Dermis microvascular lymphatic vessel endothelial cell (primary cell): ENCODE measurements around the gene MGA. TPM values are rescaled to one million over a fixed set of nuclear protein-coding genes. Genes with fewer than 3 reads are reported as not detected.
A peak's percentile ranks its signal among the peaks of the same experiment; 100 is the strongest.

ENCODE experiments used
- DNase-seq, 2 donors: peaks; one replicate each; pipeline versions ENCODE4 v3.0.0 to v3.0.0-alpha.2; 2010; ENCODE audit warnings: low read depth in 2 of 2
- total RNA-seq: library from RNA; depleted of rRNA; stranded (reverse); fragments of >200 nt; gene quantifications from 2 replicates; pipeline ENCODE4 v1.2.1, GENCODE V29; 2014

Gene MGA
- total RNA-seq, 1 donor from 2014 or later, result 18.7 TPM

GRCh38 chr15:41782371-41783282, 122.4 kb downstream of the MGA start:
- no peak for DNase-seq

GRCh38 chr15:41783296-41783695, 123.1 kb downstream of the MGA start:
- no peak for DNase-seq

GRCh38 chr15:41788262-41788661, 128.1 kb downstream of the MGA start:
- no peak for DNase-seq

- DNase-seq, result no peak
Measured at GRCh38 chr15:41789236-41789635, 129.0 kb downstream of the MGA start.

- no peak for DNase-seq
Measured at GRCh38 chr15:41789662-41790061, 129.5 kb downstream of the MGA start.

- DNase-seq, result no peak
Measured at GRCh38 chr15:41790169-41790568, 130.0 kb downstream of the MGA start.

- DNase-seq, result peak; percentile 21 to 87
Measured at GRCh38 chr15:41790756-41791546, 130.7 kb downstream of the MGA start.

- DNase-seq, result no peak
Measured at GRCh38 chr15:41791547-41791937, 131.3 kb downstream of the MGA start.

- no peak for DNase-seq
Measured at GRCh38 chr15:41792000-41792637, 131.9 kb downstream of the MGA start.

GRCh38 chr15:41794081-41794480, 133.9 kb downstream of the MGA start:
- DNase-seq, result no peak

GRCh38 chr15:41795996-41796856, 136.0 kb downstream of the MGA start:
- DNase-seq, result peak in 1 of 2 donors; percentile 83

- DNase-seq, result peak in 1 of 2 donors; percentile 22
Measured at GRCh38 chr15:41797201-41797944, 137.2 kb downstream of the MGA start.

- DNase-seq, result no peak
Measured at GRCh38 chr15:41798607-41799487, 138.6 kb downstream of the MGA start.

- DNase-seq, result no peak
Measured at GRCh38 chr15:41799488-41799805, 139.2 kb downstream of the MGA start.

GRCh38 chr15:41801185-41801584, 141.0 kb downstream of the MGA start:
- no peak for DNase-seq

GRCh38 chr15:41801850-41802455, 141.7 kb downstream of the MGA start:
- peak in 1 of 2 donors; percentile 53 for DNase-seq

GRCh38 chr15:41804361-41804760, 144.2 kb downstream of the MGA start:
- peak in 1 of 2 donors; percentile 33 for DNase-seq

GRCh38 chr15:41804916-41805666, 144.9 kb downstream of the MGA start:
- peak in 1 of 2 donors; percentile 73 for DNase-seq
